ENCODE measurements around the gene DNAJC12. TPM values are rescaled to one million over a fixed set of nuclear protein-coding genes. Genes with fewer than 3 reads are reported as not detected.
"Not testable (repeated sequence)": the region's sequence is repeated elsewhere in the genome, so short reads cannot be mapped to it uniquely, and the experiment has no call there.

DNAJC12 gene
- total RNA-seq, 1 donor from 2014 or later: 54.7 TPM

- peaks cover 12% of the 10 kb centered on the region for H3K27me3 Mint-ChIP-seq (ENCODE audit: unreplicated experiment)
- peaks cover 2% of the 10 kb centered on the region for H3K4me1 Mint-ChIP-seq (ENCODE audit: low read depth, unreplicated experiment)
- TF ChIP-seq CTCF (IDR thresholded peaks at IDR 0.05; ENCODE audit: partially characterized antibody, unreplicated experiment): no peak
- peaks cover 6% of the 10 kb centered on the region for H3K36me3 Mint-ChIP-seq (ENCODE audit: unreplicated experiment)
- peak overlapping the region; percentile 92 for H3K4me3 Mint-ChIP-seq (ENCODE audit: unreplicated experiment)
- peaks cover 18% of the 10 kb centered on the region for H3K9me3 Mint-ChIP-seq (ENCODE audit: unreplicated experiment)
- H3K27ac Mint-ChIP-seq (ENCODE audit: unreplicated experiment): peak overlapping the region; percentile 95
- DNase-seq: peak; percentile 89
Measured at GRCh38 chr10:67764012-67764822, 73.8 kb downstream of the DNAJC12 start.

- Mint-ChIP-seq H3K27ac (ENCODE audit: unreplicated experiment) (no peak overlapping the region), H3K9me3 (ENCODE audit: unreplicated experiment) (peaks cover 18% of the 10 kb centered on the region)
Measured at GRCh38 chr10:67763499-67764011, 74.4 kb downstream of the DNAJC12 start.

GRCh38 chr10:67762567-67762966 is 75.4 kb downstream of the DNAJC12 start:
- peaks cover 12% of the 10 kb centered on the region for H3K27me3 Mint-ChIP-seq (ENCODE audit: unreplicated experiment)
- not testable (repeated sequence) for DNase-seq; H3K4me3 Mint-ChIP-seq (ENCODE audit: unreplicated experiment); H3K27ac Mint-ChIP-seq (ENCODE audit: unreplicated experiment); H3K36me3 Mint-ChIP-seq (ENCODE audit: unreplicated experiment); H3K4me1 Mint-ChIP-seq (ENCODE audit: low read depth, unreplicated experiment)
- peaks cover 18% of the 10 kb centered on the region for H3K9me3 Mint-ChIP-seq (ENCODE audit: unreplicated experiment)

More at GRCh38 chr10:67763499-67764011, 74.4 kb downstream of the DNAJC12 start:
- Mint-ChIP-seq H3K27me3 (ENCODE audit: unreplicated experiment) (peaks cover 12% of the 10 kb centered on the region), H3K36me3 (ENCODE audit: unreplicated experiment) (peaks cover 6% of the 10 kb centered on the region), H3K4me1 (ENCODE audit: low read depth, unreplicated experiment) (peaks cover 2% of the 10 kb centered on the region), H3K4me3 (ENCODE audit: unreplicated experiment) (peak overlapping the region; percentile 92)
- TF ChIP-seq CTCF (IDR thresholded peaks at IDR 0.05; ENCODE audit: partially characterized antibody, unreplicated experiment): no peak
- DNase-seq: peak; percentile 73

- no peak overlapping the region for H3K4me3 Mint-ChIP-seq (ENCODE audit: unreplicated experiment)
- peaks cover 18% of the 10 kb centered on the region for H3K9me3 Mint-ChIP-seq (ENCODE audit: unreplicated experiment)
- no peak for TF ChIP-seq CTCF (IDR thresholded peaks at IDR 0.05; ENCODE audit: partially characterized antibody, unreplicated experiment)
- DNase-seq: no peak
- H3K27ac Mint-ChIP-seq (ENCODE audit: unreplicated experiment): no peak overlapping the region
- H3K36me3 Mint-ChIP-seq (ENCODE audit: unreplicated experiment): peaks cover 6% of the 10 kb centered on the region
- H3K27me3 Mint-ChIP-seq (ENCODE audit: unreplicated experiment): peaks cover 9% of the 10 kb centered on the region
- peaks cover 2% of the 10 kb centered on the region for H3K4me1 Mint-ChIP-seq (ENCODE audit: low read depth, unreplicated experiment)
Measured at GRCh38 chr10:67760272-67760671, 77.7 kb downstream of the DNAJC12 start.

Other genes with a start within 250 kb of the DNAJC12 start
- gene CTNNA3, start 142.0 kb downstream of the DNAJC12 start, total RNA-seq (ENCODE audit: unreplicated experiment): 3.3 TPM
- 33.5 TPM for gene SIRT1, start 46.5 kb upstream of the DNAJC12 start, total RNA-seq (ENCODE audit: unreplicated experiment)
- gene HERC4, start 237.1 kb upstream of the DNAJC12 start, total RNA-seq (ENCODE audit: unreplicated experiment): 39.5 TPM